H9 (cell line): ENCODE results near the gene ST13. TPM values are rescaled to one million over a fixed set of nuclear protein-coding genes. Genes with fewer than 3 reads are reported as not detected.

Experiments
- DNase-seq: peaks from one replicate; pipeline ENCODE4 v3.0.0-alpha.2; 2017
- H2AFZ ChIP-seq: one replicate; pipeline ENCODE4 v1.6.1; 2013; ENCODE audit warnings: mild to moderate bottlenecking, low read length, control low read depth, moderate library complexity
- H2AK5ac ChIP-seq: 2 replicates; pipeline ENCODE4 v1.6.1; 2013; ENCODE audit warnings: low read length, control low read depth, mixed read lengths; ENCODE audit not compliant: insufficient read length
- H2BK120ac ChIP-seq: one replicate; pipeline ENCODE4 v1.6.1; 2013; ENCODE audit warnings: low read depth, mild to moderate bottlenecking, low read length, control low read depth, inconsistent platforms; ENCODE audit not compliant: poor library complexity, severe bottlenecking
- H2BK12ac ChIP-seq: 2 replicates; pipeline ENCODE4 v1.6.1; 2013; ENCODE audit warnings: low read length, control low read depth, mixed read lengths, low read depth; ENCODE audit not compliant: insufficient read length
- H2BK15ac ChIP-seq: 2 replicates; pipeline ENCODE4 v1.6.1; 2013; ENCODE audit warnings: low read depth, low read length, control low read depth
- H2BK20ac ChIP-seq: one replicate; pipeline ENCODE4 v1.6.1; 2013; ENCODE audit warnings: low read depth, mild to moderate bottlenecking, low read length, control low read depth, inconsistent platforms; ENCODE audit not compliant: poor library complexity, severe bottlenecking
- H2BK5ac ChIP-seq: 2 replicates; pipeline ENCODE4 v1.6.1; 2013; ENCODE audit warnings: low read length, control low read depth, mixed read lengths; ENCODE audit not compliant: insufficient read length
- H3K14ac ChIP-seq: 2 replicates; pipeline ENCODE4 v1.6.1; 2013; ENCODE audit warnings: low read length, control low read depth; ENCODE audit not compliant: insufficient read depth
- H3K18ac ChIP-seq: 2 replicates; pipeline ENCODE4 v1.6.1; 2013; ENCODE audit warnings: low read depth, mild to moderate bottlenecking, mixed read lengths, low read length, control low read depth; ENCODE audit not compliant: insufficient read length
- H3K23ac ChIP-seq: 2 replicates; pipeline ENCODE4 v1.6.1; 2013; ENCODE audit warnings: low read length, control low read depth, mixed read lengths, low read depth; ENCODE audit not compliant: insufficient read length
- H3K23me2 ChIP-seq: 2 replicates; pipeline ENCODE4 v1.6.1; 2013; ENCODE audit warnings: low read depth, mild to moderate bottlenecking, mixed read lengths, low read length, control low read depth; ENCODE audit not compliant: insufficient read length, poor library complexity, severe bottlenecking
- H3K27ac ChIP-seq: 2 replicates; pipeline ENCODE4 v1.5.1; 2013; ENCODE audit warnings: low read length, control low read depth, mixed read lengths, low read depth; ENCODE audit not compliant: insufficient read length
- H3K27me3 ChIP-seq: 2 replicates; pipeline ENCODE4 v1.6.1; 2013; ENCODE audit warnings: low read length, control low read depth, inconsistent platforms; ENCODE audit not compliant: insufficient read depth
- H3K4ac ChIP-seq: 2 replicates; pipeline ENCODE4 v1.6.1; 2013; ENCODE audit warnings: low read depth, mild to moderate bottlenecking, control low read depth, inconsistent platforms, low read length, moderate library complexity
- H3K4me1 ChIP-seq: 2 replicates; pipeline ENCODE4 v1.6.1; 2013; ENCODE audit warnings: low read length, control low read depth, inconsistent platforms; ENCODE audit not compliant: insufficient read depth
- H3K4me2 ChIP-seq: 2 replicates; pipeline ENCODE4 v1.6.1; 2013; ENCODE audit warnings: low read length, control low read depth, mixed read lengths; ENCODE audit not compliant: insufficient read length, insufficient read depth
- H3K56ac ChIP-seq: 2 replicates; pipeline ENCODE4 v1.6.1; 2013; ENCODE audit warnings: low read depth, mild to moderate bottlenecking, mixed read lengths, low read length, control low read depth; ENCODE audit not compliant: insufficient read length
- H3K79me1 ChIP-seq: 2 replicates; pipeline ENCODE4 v1.6.1; 2013; ENCODE audit warnings: low read depth, mild to moderate bottlenecking, moderate library complexity, low read length, control low read depth, inconsistent platforms; ENCODE audit not compliant: insufficient read depth, poor library complexity, severe bottlenecking
- H3K79me2 ChIP-seq: 2 replicates; pipeline ENCODE4 v1.6.1; 2013; ENCODE audit warnings: low read length, control low read depth, inconsistent platforms; ENCODE audit not compliant: insufficient read depth
- H3K9ac ChIP-seq: 2 replicates; pipeline ENCODE4 v1.6.1; 2013; ENCODE audit warnings: low read length, control low read depth, mixed read lengths; ENCODE audit not compliant: insufficient read length; ENCODE audit errors: extremely low read depth
- H3K9me3 ChIP-seq: one replicate; pipeline ENCODE4 v1.6.1; 2013; ENCODE audit warnings: low read depth, low read length, inconsistent platforms; ENCODE audit not compliant: control insufficient read depth
- H3T11ph ChIP-seq: one replicate; pipeline ENCODE4 v1.6.1; 2013; ENCODE audit warnings: mild to moderate bottlenecking, low read length, control low read depth, inconsistent platforms
- H4K20me1 ChIP-seq: one replicate; pipeline ENCODE4 v1.6.1; 2013; ENCODE audit not compliant: control insufficient read depth, insufficient read length, insufficient read depth
- H4K5ac ChIP-seq: 2 replicates; pipeline ENCODE4 v1.6.1; 2013; ENCODE audit warnings: low read depth, mild to moderate bottlenecking, mixed read lengths, low read length, control low read depth; ENCODE audit not compliant: insufficient read length
- H4K8ac ChIP-seq: replicated peaks from 2 replicates; pipeline ENCODE4 v1.6.1; 2013; ENCODE audit warnings: low read length, control low read depth, mixed read lengths, low read depth; ENCODE audit not compliant: insufficient read length
- H4K91ac ChIP-seq: 2 replicates; pipeline ENCODE4 v1.6.1; 2013; ENCODE audit warnings: low read depth, mild to moderate bottlenecking, moderate library complexity, mixed read lengths, low read length, control low read depth; ENCODE audit not compliant: insufficient read length
- H3K27ac Mint-ChIP-seq, 3 experiments: 2 replicates in 2 of 3; 3 replicates in 1 of 3; pipeline ENCODE4 v1.8.0; 2020 to 2021; ENCODE audit warnings: mixed read lengths in 3 of 3, mild to moderate bottlenecking in 1 of 3, moderate library complexity in 1 of 3
- H3K27me3 Mint-ChIP-seq: 2 replicates; pipeline ENCODE4 v1.8.0; 2021; ENCODE audit warnings: low read depth, mild to moderate bottlenecking, moderate library complexity, mixed read lengths
- H3K36me3 Mint-ChIP-seq, 3 experiments: 2 replicates in 2 of 3; 3 replicates in 1 of 3; pipeline ENCODE4 v1.8.0; 2020 to 2021; ENCODE audit warnings: low read depth in 3 of 3, mixed read lengths in 3 of 3; ENCODE audit not compliant: insufficient read depth in 1 of 3
- H3K4me1 Mint-ChIP-seq, 2 experiments: 2 replicates each; pipeline ENCODE4 v1.8.0; 2020; ENCODE audit warnings: mixed read lengths in 2 of 2
- H3K4me3 Mint-ChIP-seq, 2 experiments: 2 replicates in 1 of 2; 3 replicates in 1 of 2; pipeline ENCODE4 v1.8.0; 2020 to 2021; ENCODE audit warnings: mild to moderate bottlenecking in 2 of 2, mixed read lengths in 2 of 2, moderate library complexity in 1 of 2
- H3K9me3 Mint-ChIP-seq, 2 experiments: 2 replicates in 1 of 2; 3 replicates in 1 of 2; pipeline ENCODE4 v1.8.0; 2020; ENCODE audit warnings: mild to moderate bottlenecking in 2 of 2, mixed read lengths in 2 of 2, moderate library complexity in 1 of 2
- WGBS: extraction: QIAGEN DNeasy Blood & Tissue Kit; methylation state at CpG from one replicate; pipeline ENCODE4 v1.1.7; 2013; ENCODE audit warnings: missing lambda C conversion rate, low lambda C conversion rate, mixed read lengths; ENCODE audit not compliant: insufficient read length; ENCODE audit errors: extremely low coverage; 5-methylcytosine and 5-hydroxymethylcytosine counted together
- total RNA-seq: library from RNA; stranded (reverse); gene quantifications from 2 replicates; pipeline ENCODE4 v1.2.1, GENCODE V29; 2021
- TF ChIP-seq, protein P1 (sequence below): fragments of 200-600 bp; sonication (generic); conservative IDR thresholded peaks from 3 replicates; pipeline ENCODE4 v1.8.0; 2021; ENCODE audit warnings: antibody characterized with exemption, mild to moderate bottlenecking

The ST13 gene
- total RNA-seq, 1 experiment from 2014 or later: 353 TPM

DNA sequence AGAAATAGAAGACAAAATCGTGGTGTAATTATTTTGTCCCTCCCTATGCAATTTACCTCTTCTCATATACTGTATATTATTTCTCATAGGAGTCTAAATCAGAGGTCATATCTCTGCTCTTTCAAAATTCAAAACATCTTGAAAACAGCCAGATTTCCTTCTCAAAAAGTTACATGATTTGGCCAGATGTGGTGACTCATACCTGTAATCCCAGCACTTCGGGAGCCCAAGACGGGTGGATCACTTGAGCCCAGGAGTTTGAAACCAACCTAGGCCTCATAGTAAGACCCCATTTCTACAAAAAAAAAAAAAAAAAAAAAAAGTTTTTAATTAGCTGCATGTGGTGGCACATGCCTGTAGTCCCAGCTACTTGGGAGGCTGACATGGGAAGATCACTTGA, 34.4 kb upstream of the ST13 start:
- H3T11ph ChIP-seq: no peak overlapping the region
- H4K91ac ChIP-seq: no peak overlapping the region
- no peaks in the 10 kb centered on the region for H3K4me1 Mint-ChIP-seq
- no peaks in the 10 kb centered on the region for H3K27me3 ChIP-seq
- no peaks in the 10 kb centered on the region for H3K79me2 ChIP-seq
- H3K27ac ChIP-seq: no peak overlapping the region
- no peak overlapping the region for H3K56ac ChIP-seq
- no peak overlapping the region for H2AFZ ChIP-seq
- no peak overlapping the region for H2BK12ac ChIP-seq
- no peaks in the 10 kb centered on the region for H3K4me1 ChIP-seq
- no peaks in the 10 kb centered on the region for H3K79me1 ChIP-seq
- H4K8ac ChIP-seq: no peak overlapping the region
- no peak overlapping the region for H2BK20ac ChIP-seq
- H3K4me3 Mint-ChIP-seq: no peak overlapping the region
- no peak overlapping the region for H3K9ac ChIP-seq
- no peak overlapping the region for H2BK5ac ChIP-seq
- whole genome bisulfite sequencing: no CpG with 5 or more reads among the region's 3 CpGs
- no peaks in the 10 kb centered on the region for H4K20me1 ChIP-seq
- H3K36me3 Mint-ChIP-seq: peaks cover 9 to 40% (median 35%) of the 10 kb centered on the region in 3 experiments; a peak in 6 of 7 replicates
- H3K23me2 ChIP-seq: no peaks in the 10 kb centered on the region
- no peak overlapping the region for H3K14ac ChIP-seq
- TF ChIP-seq, protein P1, sequence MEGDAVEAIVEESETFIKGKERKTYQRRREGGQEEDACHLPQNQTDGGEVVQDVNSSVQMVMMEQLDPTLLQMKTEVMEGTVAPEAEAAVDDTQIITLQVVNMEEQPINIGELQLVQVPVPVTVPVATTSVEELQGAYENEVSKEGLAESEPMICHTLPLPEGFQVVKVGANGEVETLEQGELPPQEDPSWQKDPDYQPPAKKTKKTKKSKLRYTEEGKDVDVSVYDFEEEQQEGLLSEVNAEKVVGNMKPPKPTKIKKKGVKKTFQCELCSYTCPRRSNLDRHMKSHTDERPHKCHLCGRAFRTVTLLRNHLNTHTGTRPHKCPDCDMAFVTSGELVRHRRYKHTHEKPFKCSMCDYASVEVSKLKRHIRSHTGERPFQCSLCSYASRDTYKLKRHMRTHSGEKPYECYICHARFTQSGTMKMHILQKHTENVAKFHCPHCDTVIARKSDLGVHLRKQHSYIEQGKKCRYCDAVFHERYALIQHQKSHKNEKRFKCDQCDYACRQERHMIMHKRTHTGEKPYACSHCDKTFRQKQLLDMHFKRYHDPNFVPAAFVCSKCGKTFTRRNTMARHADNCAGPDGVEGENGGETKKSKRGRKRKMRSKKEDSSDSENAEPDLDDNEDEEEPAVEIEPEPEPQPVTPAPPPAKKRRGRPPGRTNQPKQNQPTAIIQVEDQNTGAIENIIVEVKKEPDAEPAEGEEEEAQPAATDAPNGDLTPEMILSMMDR: no peak
- no peak overlapping the region for H2BK15ac ChIP-seq
- H2AK5ac ChIP-seq: no peak overlapping the region
- H3K18ac ChIP-seq: no peak overlapping the region
- no peak overlapping the region for H3K23ac ChIP-seq
- no peak overlapping the region for H3K4me2 ChIP-seq
- H3K4ac ChIP-seq: no peak overlapping the region
- no peaks in the 10 kb centered on the region for H3K9me3 ChIP-seq
- no peaks in the 10 kb centered on the region for H3K27me3 Mint-ChIP-seq
- H2BK120ac ChIP-seq: no peak overlapping the region
- H3K9me3 Mint-ChIP-seq: no peaks in the 10 kb centered on the region
- no peak overlapping the region for H4K5ac ChIP-seq
- H3K27ac Mint-ChIP-seq: no peak overlapping the region
- DNase-seq: no peak
